HCT116 (cell line): Measurements from ENCODE around the gene MSH3. TPM values are rescaled to one million over a fixed set of nuclear protein-coding genes. Genes with fewer than 3 reads are reported as not detected.

Experiments used
- ATAC-seq: fragments of 200-7000 bp; cut with Tn5 transposase; 2 replicates; pipeline ENCODE4 v1.9.1; 2020; ENCODE audit warnings: mild to moderate bottlenecking, moderate library complexity
- BruUV-seq: library from RNA; stranded (reverse); fragments of 400-500 nt; replicated peaks from 2 replicates; lab custom pipeline; 2021; lab: Mats Ljungman, UMichigan
- CTCF ChIA-PET: fragments of 300-600 bp; sonication (Branson Sonifier 250); formaldehyde crosslinking; loops from one replicate; lab custom pipeline; 2021; ENCODE audit warnings: antibody characterized with exemption; lab: Charles Lee
- POLR2A ChIA-PET: fragments of 300-600, 350-600 bp; sonication (Branson Sonifier 250); formaldehyde crosslinking; loops from one replicate; lab custom pipeline; 2021; ENCODE audit warnings: antibody characterized with exemption; lab: Charles Lee
- RAD21 ChIA-PET, 2 experiments: fragments of 300-600 bp; sonication (Branson Sonifier 250); formaldehyde crosslinking; loops; one replicate each; lab custom pipeline; 2023; ENCODE audit warnings: low total read pairs in 2 of 2; ENCODE audit not compliant: uncharacterized antibody in 2 of 2, unreplicated experiment in 2 of 2, low non-redundant PET in 1 of 2; lab: Charles Lee
- DNase-seq: peaks from one replicate; pipeline ENCODE4 v3.0.0-alpha.2; 2010; ENCODE audit warnings: low read depth, low spot score
- H2AFZ ChIP-seq: fragments of 200-600 bp; shearing (Covaris generic), sonication (generic); 2 replicates; pipeline ENCODE4 v1.6.1; 2017; ENCODE audit warnings: low read depth, mixed run types, mixed read lengths, antibody characterized with exemption, low read length; ENCODE audit not compliant: poor library complexity, severe bottlenecking
- H3K27ac ChIP-seq: 2 replicates; pipeline ENCODE4 v1.5.1; 2012; ENCODE audit warnings: low read depth, low read length
- H3K27me3 ChIP-seq: fragments of 200-600 bp; sonication (generic); 2 replicates; pipeline ENCODE4 v1.6.1; 2016; ENCODE audit warnings: mixed run types, low read length, mixed read lengths; ENCODE audit not compliant: insufficient read depth
- H3K36me3 ChIP-seq, 2 experiments: fragments of 200-500 bp in 1 of 2; fragments of 200-600 bp in 1 of 2; sonication (Bioruptor generic) in 1 of 2; sonication (generic) in 1 of 2; 2 replicates each; pipeline versions ENCODE4 v1.5.1 to v1.6.1; 2014 to 2016; ENCODE audit warnings: low read length in 2 of 2, inconsistent platforms in 1 of 2, mixed read lengths in 1 of 2, mixed run types in 1 of 2; ENCODE audit not compliant: insufficient read depth in 2 of 2, control insufficient read depth in 1 of 2
- H3K4me1 ChIP-seq, 2 experiments: fragments of 200-600 bp in 1 of 2; sonication (generic) in 1 of 2; 2 replicates each; pipeline versions ENCODE4 v1.5.1 to v1.6.1; 2012 to 2017; ENCODE audit warnings: low read length in 2 of 2, inconsistent platforms in 1 of 2, mild to moderate bottlenecking in 1 of 2, mixed read lengths in 1 of 2, mixed run types in 1 of 2, moderate library complexity in 1 of 2; ENCODE audit not compliant: insufficient read depth in 2 of 2, control insufficient read depth in 1 of 2
- H3K4me2 ChIP-seq: fragments of 200-600 bp; sonication (generic); 2 replicates; pipeline ENCODE4 v1.6.1; 2017; ENCODE audit warnings: mixed run types, low read length, mixed read lengths
- H3K4me3 ChIP-seq, 2 experiments: fragments of 200-600 bp in 1 of 2; sonication (generic) in 1 of 2; replicated peaks in 1 of 2; 2 replicates each; pipeline ENCODE4 v1.5.1; 2011 to 2016; ENCODE audit warnings: low read length in 2 of 2, control low read depth in 1 of 2, low read depth in 1 of 2, mild to moderate bottlenecking in 1 of 2, mixed read lengths in 1 of 2, mixed run types in 1 of 2
- H3K79me2 ChIP-seq: fragments of 200-600 bp; sonication (generic); 2 replicates; pipeline ENCODE4 v1.6.1; 2017; ENCODE audit warnings: mild to moderate bottlenecking, mixed run types, low read length, moderate library complexity, mixed read lengths; ENCODE audit not compliant: insufficient read depth
- H3K9ac ChIP-seq: fragments of 200-600 bp; sonication (generic); 2 replicates; pipeline ENCODE4 v1.6.1; 2016; ENCODE audit warnings: low read length, mixed read lengths
- H3K9me2 ChIP-seq: fragments of 200-600 bp; sonication (generic), shearing (Covaris generic); 2 replicates; pipeline ENCODE4 v1.6.1; 2017; ENCODE audit warnings: mixed run types, mild to moderate bottlenecking, moderate library complexity; ENCODE audit not compliant: insufficient read depth
- H3K9me3 ChIP-seq, 2 experiments: fragments of 200-500 bp in 1 of 2; fragments of 200-600 bp in 1 of 2; sonication (Bioruptor generic) in 1 of 2; sonication (generic) in 1 of 2; 2 replicates each; pipeline ENCODE4 v1.6.1; 2014 to 2017; ENCODE audit warnings: low read length in 2 of 2, mixed read lengths in 2 of 2, inconsistent platforms in 1 of 2, low read depth in 1 of 2, mild to moderate bottlenecking in 1 of 2, mixed run types in 1 of 2, moderate library complexity in 1 of 2; ENCODE audit not compliant: control insufficient read depth in 1 of 2, insufficient read depth in 1 of 2
- H4K20me1 ChIP-seq: fragments of 200-600 bp; sonication (generic), shearing (Covaris generic); 2 replicates; pipeline ENCODE4 v1.6.1; 2017; ENCODE audit warnings: mixed run types, mild to moderate bottlenecking, moderate library complexity; ENCODE audit not compliant: insufficient read depth
- CBX3 ChIP-seq: IDR thresholded peaks from 2 replicates; pipeline ENCODE4 v1.6.1; 2012; ENCODE audit warnings: low read depth
- CEBPB ChIP-seq: IDR thresholded peaks from 2 replicates; pipeline ENCODE4 v1.6.1; 2012; ENCODE audit warnings: low read depth
- ELF1 ChIP-seq: IDR thresholded peaks from 2 replicates; pipeline ENCODE4 v1.6.1; 2012; ENCODE audit warnings: low read depth, borderline replicate concordance
- EZH2phosphoT487 ChIP-seq: fragments of 200-600 bp; IDR thresholded peaks from 2 replicates; pipeline ENCODE4 v1.6.1; 2018; ENCODE audit warnings: antibody characterized with exemption, borderline replicate concordance
- POLR2A ChIP-seq: IDR thresholded peaks from 2 replicates; pipeline ENCODE4 v1.7.0; 2011; ENCODE audit warnings: borderline replicate concordance; ENCODE audit not compliant: insufficient read depth, insufficient read length; ENCODE audit errors: extremely low read depth
- RAD21 ChIP-seq: IDR thresholded peaks from 2 replicates; pipeline ENCODE4 v1.6.1; 2012; ENCODE audit warnings: low read depth, mild to moderate bottlenecking
- SP1 ChIP-seq: IDR thresholded peaks from 2 replicates; pipeline ENCODE4 v1.6.1; 2012; ENCODE audit warnings: low read depth
- SRF ChIP-seq: IDR thresholded peaks from 2 replicates; pipeline ENCODE4 v1.6.1; 2012; ENCODE audit warnings: low read depth
- TCF7L2 ChIP-seq: IDR thresholded peaks from 2 replicates; pipeline ENCODE4 v1.7.0; 2011; ENCODE audit warnings: borderline replicate concordance, inconsistent platforms; ENCODE audit not compliant: insufficient read depth, insufficient read length; ENCODE audit errors: extremely low read depth
- YY1 ChIP-seq: IDR thresholded peaks from 2 replicates; pipeline ENCODE4 v1.6.1; 2011; ENCODE audit warnings: low read length, low read depth, moderate library complexity, mild to moderate bottlenecking; ENCODE audit not compliant: insufficient replicate concordance; ENCODE audit errors: extremely low read depth
- ZFX ChIP-seq: fragments of 450-650 bp; IDR thresholded peaks from 2 replicates; pipeline ENCODE4 v1.6.1; 2017
- ZNF274 ChIP-seq: fragments of 200-500 bp; sonication (Bioruptor generic); IDR thresholded peaks from 2 replicates; pipeline ENCODE4 v1.6.1; 2014; ENCODE audit warnings: mild to moderate bottlenecking, low read depth, low read length, inconsistent platforms
- intact Hi-C: fragments of 100-400 bp; cut with micrococcal nuclease; formaldehyde crosslinking; loops from 2 replicates; pipeline ENCODE4 v1.10.0; 2022
- total RNA-seq: library from RNA; stranded (reverse); gene quantifications from one replicate; pipeline ENCODE4 v1.2.1, GENCODE V29; 2021; ENCODE audit not compliant: unreplicated experiment
- TF ChIP-seq, protein P1 (sequence below): IDR thresholded peaks from 2 replicates; pipeline ENCODE4 v1.6.1; 2011; ENCODE audit warnings: mild to moderate bottlenecking, low read length, moderate library complexity; ENCODE audit not compliant: insufficient replicate concordance; ENCODE audit errors: extremely low read depth
- TF ChIP-seq, protein P2 (sequence below): IDR thresholded peaks from 2 replicates; pipeline ENCODE4 v1.6.1; 2012
- TF ChIP-seq, protein P3 (sequence below): IDR thresholded peaks from 2 replicates; pipeline ENCODE4 v1.6.1; 2012

The MSH3 gene
- total RNA-seq, 1 experiment from 2014 or later, result 4.9 TPM

DNA sequence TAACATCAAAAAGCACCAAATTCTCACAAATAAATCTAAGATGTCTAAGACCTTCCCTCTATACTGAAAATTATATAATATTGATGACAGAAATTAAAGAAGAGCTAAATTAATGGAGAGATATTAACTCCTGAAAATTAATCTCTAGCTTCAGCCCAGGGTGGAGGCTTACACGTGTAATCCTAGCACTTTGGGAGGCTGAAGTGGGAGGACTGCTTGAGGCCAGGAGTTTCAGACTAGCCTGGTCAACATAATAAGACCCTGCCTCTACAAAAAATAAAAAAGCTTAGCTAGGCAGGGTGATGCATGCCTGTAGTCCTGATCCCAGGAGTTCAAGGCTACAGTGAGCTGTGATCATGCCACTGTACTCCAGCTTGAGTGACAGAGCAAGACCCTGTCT is 44.8 kb upstream of the MSH3 start:
- Histone ChIP-seq H3K36me3 (no peaks in the 10 kb centered on the region), H3K4me2 (no peak overlapping the region), H3K9me2 (no peaks in the 10 kb centered on the region), H3K9ac (no peak overlapping the region), H3K4me1 (no peaks in the 10 kb centered on the region), H3K27ac (no peak overlapping the region), H2AFZ (no peak overlapping the region), H3K27me3 (no peaks in the 10 kb centered on the region), H4K20me1 (no peaks in the 10 kb centered on the region), H3K79me2 (no peaks in the 10 kb centered on the region), H3K9me3 (no peaks in the 10 kb centered on the region), H3K4me3 (no peak overlapping the region)
- ATAC-seq (no peak), DNase-seq (no peak)
- intact Hi-C loops, result no loop called here
- TF ChIP-seq YY1 (no peak), SP1 (no peak), ZNF274 (no peak), CEBPB (no peak), TCF7L2 (no peak), ZFX (no peak), EZH2phosphoT487 (no peak), SRF (no peak), ELF1 (no peak), POLR2A (no peak), RAD21 (no peak), CBX3 (no peak)
- TF ChIP-seq, protein P1, sequence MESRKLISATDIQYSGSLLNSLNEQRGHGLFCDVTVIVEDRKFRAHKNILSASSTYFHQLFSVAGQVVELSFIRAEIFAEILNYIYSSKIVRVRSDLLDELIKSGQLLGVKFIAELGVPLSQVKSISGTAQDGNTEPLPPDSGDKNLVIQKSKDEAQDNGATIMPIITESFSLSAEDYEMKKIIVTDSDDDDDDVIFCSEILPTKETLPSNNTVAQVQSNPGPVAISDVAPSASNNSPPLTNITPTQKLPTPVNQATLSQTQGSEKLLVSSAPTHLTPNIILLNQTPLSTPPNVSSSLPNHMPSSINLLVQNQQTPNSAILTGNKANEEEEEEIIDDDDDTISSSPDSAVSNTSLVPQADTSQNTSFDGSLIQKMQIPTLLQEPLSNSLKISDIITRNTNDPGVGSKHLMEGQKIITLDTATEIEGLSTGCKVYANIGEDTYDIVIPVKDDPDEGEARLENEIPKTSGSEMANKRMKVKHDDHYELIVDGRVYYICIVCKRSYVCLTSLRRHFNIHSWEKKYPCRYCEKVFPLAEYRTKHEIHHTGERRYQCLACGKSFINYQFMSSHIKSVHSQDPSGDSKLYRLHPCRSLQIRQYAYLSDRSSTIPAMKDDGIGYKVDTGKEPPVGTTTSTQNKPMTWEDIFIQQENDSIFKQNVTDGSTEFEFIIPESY, result no peak
- TF ChIP-seq, protein P2, sequence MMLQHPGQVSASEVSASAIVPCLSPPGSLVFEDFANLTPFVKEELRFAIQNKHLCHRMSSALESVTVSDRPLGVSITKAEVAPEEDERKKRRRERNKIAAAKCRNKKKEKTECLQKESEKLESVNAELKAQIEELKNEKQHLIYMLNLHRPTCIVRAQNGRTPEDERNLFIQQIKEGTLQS, result no peak
- TF ChIP-seq, protein P3, sequence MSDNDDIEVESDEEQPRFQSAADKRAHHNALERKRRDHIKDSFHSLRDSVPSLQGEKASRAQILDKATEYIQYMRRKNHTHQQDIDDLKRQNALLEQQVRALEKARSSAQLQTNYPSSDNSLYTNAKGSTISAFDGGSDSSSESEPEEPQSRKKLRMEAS, result no peak
- ChIA-PET RAD21 (no interaction called here), POLR2A (no interaction called here), CTCF (no interaction called here)
- BruUV-seq, result no TSS peak
